Fibroblast of the aortic adventitia (primary cell): ENCODE data around the gene MICAL2. TPM values are rescaled to one million over a fixed set of nuclear protein-coding genes. Genes with fewer than 3 reads are reported as not detected.

ENCODE experiments used
- DNase-seq: peaks from one replicate; pipeline ENCODE4 v3.0.0-alpha.2; 2010; ENCODE audit warnings: low read depth
- H3K4me3 ChIP-seq: 2 replicates; pipeline ENCODE4 v1.5.1; 2011; ENCODE audit warnings: low read depth, mild to moderate bottlenecking, control low read depth, low read length, moderate library complexity
- CTCF ChIP-seq: IDR thresholded peaks from 2 replicates; pipeline ENCODE4 v1.5.1; 2011; ENCODE audit warnings: mild to moderate bottlenecking, low read length, control low read depth, inconsistent platforms; ENCODE audit not compliant: insufficient read depth
- total RNA-seq: library from RNA; depleted of rRNA; stranded (reverse); fragments of >200 nt; gene quantifications from 2 replicates; pipeline ENCODE4 v1.2.3, GENCODE V29; 2012; ENCODE audit warnings: low replicate concordance

Gene MICAL2
- total RNA-seq, 1 donor = 146 TPM

DNA sequence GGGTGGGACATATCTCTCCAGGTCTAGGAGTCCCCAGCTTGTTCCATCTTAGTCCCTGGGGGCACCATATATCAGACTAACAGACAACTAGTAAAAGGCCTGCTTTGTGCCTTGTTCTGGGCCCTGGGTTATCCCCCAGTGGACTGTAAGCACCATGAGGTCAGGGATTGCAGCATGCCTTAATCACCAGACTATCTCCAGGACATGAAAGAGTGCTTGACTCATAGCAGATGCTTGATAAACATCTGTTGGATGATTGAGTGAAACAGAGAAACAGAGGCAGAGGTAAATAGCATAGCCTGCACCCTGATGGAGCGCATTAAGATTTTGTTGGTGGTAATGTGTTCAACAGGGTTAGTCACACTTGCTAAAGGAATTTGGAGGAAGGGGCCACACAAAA lies 94.1 kb downstream of the MICAL2 start:
- no peak overlapping the region for H3K4me3 ChIP-seq
- DNase-seq = no peak
- TF ChIP-seq CTCF = no peak

GRCh38 chr11:12205330-12205729 lies 94.9 kb downstream of the MICAL2 start:
- no peak overlapping the region for H3K4me3 ChIP-seq
- no peak for TF ChIP-seq CTCF
- DNase-seq = peak; percentile 86

GRCh38 chr11:12206529-12206928 lies 96.1 kb downstream of the MICAL2 start:
- no peak for TF ChIP-seq CTCF
- DNase-seq = no peak
- no peak overlapping the region for H3K4me3 ChIP-seq

- no peak overlapping the region for H3K4me3 ChIP-seq
- no peak for TF ChIP-seq CTCF
- DNase-seq = peak; percentile 61
These were observed 97.2 kb downstream of the MICAL2 start for GRCh38 chr11:12207384-12208150.

DNA sequence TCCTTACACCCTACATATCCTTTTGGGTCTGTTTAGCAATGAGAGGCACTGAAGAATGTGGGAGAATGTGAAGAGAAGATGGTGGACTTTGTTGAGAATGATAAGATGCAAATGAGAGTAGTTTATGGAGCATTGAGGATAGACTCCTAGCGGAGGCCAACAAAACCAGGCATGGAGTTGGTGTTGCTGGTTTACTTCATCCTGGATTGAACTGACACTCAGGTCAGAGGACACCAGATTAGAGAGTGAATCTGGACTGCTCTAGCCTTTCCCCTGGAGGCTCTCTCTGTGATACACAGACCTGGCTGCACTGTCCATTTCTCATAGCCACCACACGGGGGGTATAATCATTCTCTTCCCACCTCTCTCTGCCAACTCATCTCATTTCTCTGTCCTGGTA lies 98.7 kb downstream of the MICAL2 start:
- TF ChIP-seq CTCF = no peak
- no peak for DNase-seq
- H3K4me3 ChIP-seq = no peak overlapping the region

DNA sequence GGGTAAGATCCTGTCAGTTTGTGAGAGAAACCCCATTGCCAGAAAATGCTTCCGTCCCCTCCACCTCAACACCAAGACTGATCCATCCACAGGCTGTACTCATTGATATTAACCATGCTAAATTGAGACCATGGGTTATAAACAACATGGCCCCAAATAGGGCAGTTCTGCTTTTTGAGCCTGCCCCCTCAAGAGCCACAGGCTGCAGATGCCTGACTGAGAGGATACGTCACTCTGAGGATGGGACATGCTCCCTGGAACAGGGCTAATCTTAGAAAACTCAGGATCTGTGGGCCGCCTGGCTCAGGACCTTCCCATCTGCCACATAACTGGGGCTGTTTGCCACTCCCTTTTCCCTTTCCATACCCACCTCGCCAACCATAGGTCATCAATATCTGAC lies 99.8 kb downstream of the MICAL2 start:
- TF ChIP-seq CTCF = no peak
- no peak overlapping the region for H3K4me3 ChIP-seq
- no peak for DNase-seq
